ENCODE results near the gene RNU2-1. TPM values are rescaled to one million over a fixed set of nuclear protein-coding genes. Genes with fewer than 3 reads are reported as not detected.
"Not testable (repeated sequence)": the region's sequence is repeated elsewhere in the genome, so short reads cannot be mapped to it uniquely, and the experiment has no call there.

The RNU2-1 gene
- total RNA-seq (2022) = 5,045 and 5,662 TPM in 2 replicates
- Bru-seq, nascent RNA = not detected
- BruChase-seq, experiment 1, labeled RNA remaining after a 6-hour chase = not detected
- not detected for BruChase-seq, experiment 2, labeled RNA remaining after a 2-hour chase
- long read RNA-seq = 0 reads

DNA sequence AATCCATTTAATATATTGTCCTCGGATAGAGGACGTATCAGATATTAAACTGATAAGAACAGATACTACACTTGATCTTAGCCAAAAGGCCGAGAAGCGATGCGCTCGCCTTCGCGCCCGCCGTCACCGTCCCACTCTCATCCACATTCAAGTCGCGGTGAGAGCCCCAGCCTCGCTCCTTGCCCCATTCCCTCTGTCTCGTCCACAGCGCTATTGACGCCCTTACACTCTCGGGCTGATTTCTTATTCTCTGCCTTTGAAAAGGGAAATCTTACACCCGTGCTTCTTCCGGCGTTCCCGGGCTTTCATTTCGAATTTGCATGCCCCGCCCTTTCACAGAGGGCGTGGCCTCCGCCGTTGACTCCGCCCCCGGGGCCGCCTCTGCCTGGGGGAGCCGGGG lies at the start of gene RNU2-1:
Gene RNU2-1, minus strand, starts transcription at position 101 of the 400 bp plus-strand sequence.
- H3K4me3 Mint-ChIP-seq (ENCODE audit: low read depth, unreplicated experiment); H3K4me1 Mint-ChIP-seq (ENCODE audit: low read depth, unreplicated experiment); H3K27ac Mint-ChIP-seq (ENCODE audit: unreplicated experiment); CTCF ChIA-PET; H3K36me3 Mint-ChIP-seq (ENCODE audit: insufficient read depth, unreplicated experiment); H3K9me3 Mint-ChIP-seq (ENCODE audit: low read depth, unreplicated experiment); H3K27me3 Mint-ChIP-seq (ENCODE audit: unreplicated experiment); BruUV-seq (replicated peaks); DNase-seq; intact Hi-C loops (cut with micrococcal nuclease; ENCODE audit: unreplicated experiment): not testable (repeated sequence)

DNA sequence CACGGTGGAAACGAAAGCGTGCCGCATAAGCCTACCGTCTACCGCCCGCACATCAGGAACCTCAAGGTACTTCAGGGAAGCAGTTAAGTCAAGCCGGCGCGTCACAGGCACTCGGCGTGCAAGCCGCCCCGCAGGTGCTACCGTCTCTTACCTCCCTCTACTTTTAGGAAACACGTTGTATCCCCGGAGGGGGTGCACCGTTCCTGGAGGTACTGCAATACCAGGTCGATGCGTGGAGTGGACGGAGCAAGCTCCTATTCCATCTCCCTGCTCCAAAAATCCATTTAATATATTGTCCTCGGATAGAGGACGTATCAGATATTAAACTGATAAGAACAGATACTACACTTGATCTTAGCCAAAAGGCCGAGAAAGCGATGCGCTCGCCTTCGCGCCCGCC lies 39.1 kb upstream of the RNU2-1 start:
- H3K36me3 Mint-ChIP-seq (ENCODE audit: insufficient read depth, unreplicated experiment); intact Hi-C loops (cut with micrococcal nuclease; ENCODE audit: unreplicated experiment); H3K4me1 Mint-ChIP-seq (ENCODE audit: low read depth, unreplicated experiment); H3K9me3 Mint-ChIP-seq (ENCODE audit: low read depth, unreplicated experiment); DNase-seq; CTCF ChIA-PET: not testable (repeated sequence)
- BruUV-seq (replicated peaks) = TSS peak; percentile 100
- Mint-ChIP-seq H3K4me3 (ENCODE audit: low read depth, unreplicated experiment) (peak overlapping the region; percentile 62), H3K27ac (ENCODE audit: unreplicated experiment) (peak overlapping the region; percentile 88), H3K27me3 (ENCODE audit: unreplicated experiment) (peaks cover 13% of the 10 kb centered on the region)

DNA sequence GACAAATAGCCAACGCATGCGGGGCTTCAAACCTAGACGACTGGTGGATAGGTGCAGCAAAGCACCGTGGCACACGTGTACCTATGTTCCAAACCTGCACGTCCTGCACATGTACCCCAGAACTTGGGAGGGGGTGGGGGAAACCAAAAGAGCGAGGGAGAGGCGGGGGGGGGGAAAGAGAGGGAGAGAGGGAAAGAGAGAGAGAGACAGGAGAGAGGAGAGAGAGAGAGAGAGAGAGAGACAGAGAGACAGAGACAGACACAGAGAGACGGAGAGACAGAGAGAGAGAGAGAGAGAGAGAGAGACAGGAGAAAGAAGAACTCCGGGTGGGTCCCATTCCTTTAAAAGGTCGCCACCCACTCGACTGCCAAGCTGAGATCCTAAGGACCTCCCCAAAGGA lies 38.7 kb upstream of the RNU2-1 start:
- intact Hi-C loops (cut with micrococcal nuclease; ENCODE audit: unreplicated experiment); DNase-seq; H3K4me1 Mint-ChIP-seq (ENCODE audit: low read depth, unreplicated experiment); H3K9me3 Mint-ChIP-seq (ENCODE audit: low read depth, unreplicated experiment); BruUV-seq (replicated peaks); CTCF ChIA-PET; H3K36me3 Mint-ChIP-seq (ENCODE audit: insufficient read depth, unreplicated experiment): not testable (repeated sequence)
- Mint-ChIP-seq H3K27ac (ENCODE audit: unreplicated experiment) (peak overlapping the region; percentile 88), H3K27me3 (ENCODE audit: unreplicated experiment) (peaks cover 13% of the 10 kb centered on the region), H3K4me3 (ENCODE audit: low read depth, unreplicated experiment) (peak overlapping the region; percentile 62)

DNA sequence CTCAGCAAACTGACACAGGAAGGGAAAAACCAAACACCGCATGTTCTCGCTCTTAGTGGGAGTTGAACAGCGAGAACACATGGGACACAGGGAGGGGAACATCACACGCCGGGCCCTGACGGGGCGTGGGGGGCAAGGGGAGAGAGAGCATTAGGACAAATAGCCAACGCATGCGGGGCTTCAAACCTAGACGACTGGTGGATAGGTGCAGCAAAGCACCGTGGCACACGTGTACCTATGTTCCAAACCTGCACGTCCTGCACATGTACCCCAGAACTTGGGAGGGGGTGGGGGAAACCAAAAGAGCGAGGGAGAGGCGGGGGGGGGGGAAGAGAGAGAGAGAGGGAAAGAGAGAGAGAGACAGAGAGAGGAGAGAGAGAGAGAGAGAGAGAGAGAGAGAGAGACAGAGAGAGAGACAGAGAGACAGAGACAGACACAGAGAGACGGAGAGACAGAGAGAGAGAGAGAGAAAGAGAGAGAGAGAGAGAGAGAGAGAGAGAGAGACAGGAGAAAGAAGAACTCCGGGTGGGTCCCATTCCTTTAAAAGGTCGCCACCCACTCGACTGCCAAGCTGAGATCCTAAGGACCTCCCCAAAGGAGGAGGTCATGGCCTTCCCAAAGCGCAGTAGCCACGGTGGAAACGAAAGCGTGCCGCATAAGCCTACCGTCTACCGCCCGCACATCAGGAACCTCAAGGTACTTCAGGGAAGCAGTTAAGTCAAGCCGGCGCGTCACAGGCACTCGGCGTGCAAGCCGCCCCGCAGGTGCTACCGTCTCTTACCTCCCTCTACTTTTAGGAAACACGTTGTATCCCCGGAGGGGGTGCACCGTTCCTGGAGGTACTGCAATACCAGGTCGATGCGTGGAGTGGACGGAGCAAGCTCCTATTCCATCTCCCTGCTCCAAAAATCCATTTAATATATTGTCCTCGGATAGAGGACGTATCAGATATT lies 37.1 kb upstream of the RNU2-1 start:
- peaks cover 13% of the 10 kb centered on the region for H3K27me3 Mint-ChIP-seq (ENCODE audit: unreplicated experiment)
- H3K9me3 Mint-ChIP-seq (ENCODE audit: low read depth, unreplicated experiment); H3K27ac Mint-ChIP-seq (ENCODE audit: unreplicated experiment); intact Hi-C loops (cut with micrococcal nuclease; ENCODE audit: unreplicated experiment); H3K4me1 Mint-ChIP-seq (ENCODE audit: low read depth, unreplicated experiment); DNase-seq; BruUV-seq (replicated peaks); CTCF ChIA-PET; H3K4me3 Mint-ChIP-seq (ENCODE audit: low read depth, unreplicated experiment); H3K36me3 Mint-ChIP-seq (ENCODE audit: insufficient read depth, unreplicated experiment): not testable (repeated sequence)

DNA sequence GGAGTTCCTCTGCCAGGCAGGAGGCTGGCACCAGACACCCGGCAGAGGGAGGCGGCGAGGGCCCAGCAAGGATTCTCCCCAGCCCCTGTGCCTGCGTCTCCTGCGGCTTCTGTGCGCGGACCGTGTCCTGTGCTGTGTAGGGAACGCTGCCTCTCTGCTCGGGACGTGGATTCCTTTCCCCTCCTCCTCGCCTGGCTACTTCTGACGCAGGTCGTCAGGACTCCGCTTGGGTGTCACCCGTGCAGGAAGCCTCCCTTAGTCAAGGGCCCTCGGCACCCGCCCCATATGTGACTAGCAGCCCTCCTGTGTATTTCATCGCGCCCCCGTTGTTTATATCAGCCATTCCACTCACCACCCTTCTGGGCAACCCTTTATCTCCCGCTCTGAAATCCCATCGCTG lies 12.7 kb upstream of the RNU2-1 start:
- intact Hi-C loops (cut with micrococcal nuclease; ENCODE audit: unreplicated experiment); BruUV-seq (replicated peaks); H3K4me3 Mint-ChIP-seq (ENCODE audit: low read depth, unreplicated experiment); H3K27me3 Mint-ChIP-seq (ENCODE audit: unreplicated experiment); H3K36me3 Mint-ChIP-seq (ENCODE audit: insufficient read depth, unreplicated experiment); H3K9me3 Mint-ChIP-seq (ENCODE audit: low read depth, unreplicated experiment); H3K4me1 Mint-ChIP-seq (ENCODE audit: low read depth, unreplicated experiment); CTCF ChIA-PET; H3K27ac Mint-ChIP-seq (ENCODE audit: unreplicated experiment): not testable (repeated sequence)
- DNase-seq = peak; percentile 71

DNA sequence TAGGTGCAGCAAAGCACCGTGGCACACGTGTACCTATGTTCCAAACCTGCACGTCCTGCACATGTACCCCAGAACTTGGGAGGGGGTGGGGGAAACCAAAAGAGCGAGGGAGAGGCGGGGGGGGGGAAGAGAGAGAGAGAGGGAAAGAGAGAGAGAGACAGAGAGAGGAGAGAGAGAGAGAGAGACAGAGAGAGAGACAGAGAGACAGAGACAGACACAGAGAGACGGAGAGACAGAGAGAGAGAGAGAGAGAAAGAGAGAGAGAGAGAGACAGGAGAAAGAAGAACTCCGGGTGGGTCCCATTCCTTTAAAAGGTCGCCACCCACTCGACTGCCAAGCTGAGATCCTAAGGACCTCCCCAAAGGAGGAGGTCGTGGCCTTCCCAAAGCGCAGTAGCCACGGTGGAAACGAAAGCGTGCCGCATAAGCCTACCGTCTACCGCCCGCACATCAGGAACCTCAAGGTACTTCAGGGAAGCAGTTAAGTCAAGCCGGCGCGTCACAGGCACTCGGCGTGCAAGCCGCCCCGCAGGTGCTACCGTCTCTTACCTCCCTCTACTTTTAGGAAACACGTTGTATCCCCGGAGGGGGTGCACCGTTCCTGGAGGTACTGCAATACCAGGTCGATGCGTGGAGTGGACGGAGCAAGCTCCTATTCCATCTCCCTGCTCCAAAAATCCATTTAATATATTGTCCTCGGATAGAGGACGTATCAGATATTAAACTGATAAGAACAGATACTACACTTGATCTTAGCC lies 7.0 kb upstream of the RNU2-1 start:
- BruUV-seq (replicated peaks); intact Hi-C loops (cut with micrococcal nuclease; ENCODE audit: unreplicated experiment); H3K36me3 Mint-ChIP-seq (ENCODE audit: insufficient read depth, unreplicated experiment); H3K27me3 Mint-ChIP-seq (ENCODE audit: unreplicated experiment); H3K4me1 Mint-ChIP-seq (ENCODE audit: low read depth, unreplicated experiment); H3K27ac Mint-ChIP-seq (ENCODE audit: unreplicated experiment); H3K9me3 Mint-ChIP-seq (ENCODE audit: low read depth, unreplicated experiment); DNase-seq; CTCF ChIA-PET; H3K4me3 Mint-ChIP-seq (ENCODE audit: low read depth, unreplicated experiment): not testable (repeated sequence)

DNA sequence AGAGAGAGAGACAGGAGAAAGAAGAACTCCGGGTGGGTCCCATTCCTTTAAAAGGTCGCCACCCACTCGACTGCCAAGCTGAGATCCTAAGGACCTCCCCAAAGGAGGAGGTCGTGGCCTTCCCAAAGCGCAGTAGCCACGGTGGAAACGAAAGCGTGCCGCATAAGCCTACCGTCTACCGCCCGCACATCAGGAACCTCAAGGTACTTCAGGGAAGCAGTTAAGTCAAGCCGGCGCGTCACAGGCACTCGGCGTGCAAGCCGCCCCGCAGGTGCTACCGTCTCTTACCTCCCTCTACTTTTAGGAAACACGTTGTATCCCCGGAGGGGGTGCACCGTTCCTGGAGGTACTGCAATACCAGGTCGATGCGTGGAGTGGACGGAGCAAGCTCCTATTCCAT lies 5.8 kb upstream of the RNU2-1 start:
- H3K27me3 Mint-ChIP-seq (ENCODE audit: unreplicated experiment); intact Hi-C loops (cut with micrococcal nuclease; ENCODE audit: unreplicated experiment); H3K4me3 Mint-ChIP-seq (ENCODE audit: low read depth, unreplicated experiment); CTCF ChIA-PET; H3K36me3 Mint-ChIP-seq (ENCODE audit: insufficient read depth, unreplicated experiment); H3K9me3 Mint-ChIP-seq (ENCODE audit: low read depth, unreplicated experiment); H3K4me1 Mint-ChIP-seq (ENCODE audit: low read depth, unreplicated experiment); H3K27ac Mint-ChIP-seq (ENCODE audit: unreplicated experiment); BruUV-seq (replicated peaks); DNase-seq: not testable (repeated sequence)

DNA sequence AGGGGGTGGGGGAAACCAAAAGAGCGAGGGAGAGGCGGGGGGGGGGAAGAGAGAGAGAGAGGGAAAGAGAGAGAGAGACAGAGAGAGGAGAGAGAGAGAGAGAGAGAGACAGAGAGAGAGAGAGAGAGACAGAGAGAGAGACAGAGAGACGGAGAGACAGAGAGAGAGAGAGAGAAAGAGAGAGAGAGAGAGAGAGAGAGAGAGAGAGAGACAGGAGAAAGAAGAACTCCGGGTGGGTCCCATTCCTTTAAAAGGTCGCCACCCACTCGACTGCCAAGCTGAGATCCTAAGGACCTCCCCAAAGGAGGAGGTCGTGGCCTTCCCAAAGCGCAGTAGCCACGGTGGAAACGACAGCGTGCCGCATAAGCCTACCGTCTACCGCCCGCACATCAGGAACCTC lies 514 bp downstream of the RNU2-1 start:
- intact Hi-C loops (cut with micrococcal nuclease; ENCODE audit: unreplicated experiment); H3K27me3 Mint-ChIP-seq (ENCODE audit: unreplicated experiment); H3K9me3 Mint-ChIP-seq (ENCODE audit: low read depth, unreplicated experiment); DNase-seq; CTCF ChIA-PET; H3K27ac Mint-ChIP-seq (ENCODE audit: unreplicated experiment); H3K4me1 Mint-ChIP-seq (ENCODE audit: low read depth, unreplicated experiment); H3K36me3 Mint-ChIP-seq (ENCODE audit: insufficient read depth, unreplicated experiment); H3K4me3 Mint-ChIP-seq (ENCODE audit: low read depth, unreplicated experiment); BruUV-seq (replicated peaks): not testable (repeated sequence)

DNA sequence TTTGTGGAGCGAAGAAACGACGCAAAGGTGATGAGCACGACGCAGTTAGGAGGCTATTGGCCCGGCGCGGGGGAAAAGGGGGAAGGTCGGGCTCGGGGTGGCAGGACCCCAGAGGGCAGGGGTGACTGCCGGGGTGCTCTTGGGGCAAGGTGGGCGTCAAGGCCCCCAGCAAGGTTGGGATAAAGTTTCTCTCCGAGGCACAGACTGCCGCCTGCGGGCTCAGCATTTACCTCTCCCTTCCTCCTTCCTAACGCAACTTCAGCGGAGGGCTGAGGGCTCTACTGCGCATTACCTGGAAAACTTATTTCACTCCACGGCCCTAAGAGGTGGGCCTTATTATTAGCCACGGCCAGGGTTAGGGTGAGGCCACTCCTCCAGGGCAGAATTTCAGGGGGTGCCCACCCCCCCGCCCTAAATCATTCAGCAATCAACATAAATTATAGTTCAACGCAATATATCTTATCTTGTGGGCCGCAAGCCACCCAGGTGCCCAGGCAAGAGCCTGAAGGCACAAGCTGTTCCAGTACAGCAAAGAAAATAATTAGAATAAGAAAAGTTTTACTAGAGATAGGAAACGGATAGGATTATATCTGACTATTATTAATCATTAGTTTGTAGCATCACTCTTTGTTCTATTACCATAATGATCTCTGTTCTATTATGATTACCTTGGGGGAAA lies 1.6 kb downstream of the RNU2-1 start:
- H3K36me3 Mint-ChIP-seq (ENCODE audit: insufficient read depth, unreplicated experiment); H3K9me3 Mint-ChIP-seq (ENCODE audit: low read depth, unreplicated experiment); intact Hi-C loops (cut with micrococcal nuclease; ENCODE audit: unreplicated experiment); DNase-seq; H3K27ac Mint-ChIP-seq (ENCODE audit: unreplicated experiment); H3K4me1 Mint-ChIP-seq (ENCODE audit: low read depth, unreplicated experiment); CTCF ChIA-PET; H3K27me3 Mint-ChIP-seq (ENCODE audit: unreplicated experiment): not testable (repeated sequence)
- BruUV-seq (replicated peaks) = TSS peak; percentile 88
- peak overlapping the region; percentile 44 for H3K4me3 Mint-ChIP-seq (ENCODE audit: low read depth, unreplicated experiment)
